ENCODE data around the gene TBCD.

The TBCD gene

DNA sequence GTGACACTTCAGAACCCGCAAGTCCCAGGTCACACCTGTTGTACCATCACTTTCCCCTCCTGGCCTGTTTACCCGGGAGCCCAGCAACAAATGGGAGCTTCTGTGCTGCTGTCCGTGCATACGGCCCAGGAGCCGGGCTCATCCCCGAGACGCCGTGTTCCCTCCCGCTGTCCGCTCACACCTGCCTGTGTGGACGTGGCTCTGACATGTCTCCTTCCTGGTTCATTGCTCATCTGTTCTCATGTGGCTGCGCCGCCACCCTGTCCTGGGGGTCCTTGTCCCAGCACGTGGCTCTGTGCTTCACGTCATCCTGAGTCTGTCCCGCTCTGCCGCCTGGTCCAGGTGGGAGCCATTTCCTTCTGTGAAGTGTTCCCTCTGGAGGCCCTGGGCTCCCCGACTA, 37.9 kb downstream of the TBCD start:
- H3K4me3 ChIP-seq, result no peak overlapping the region
- H3K27ac ChIP-seq, result no peak overlapping the region
- peaks cover 38% of the 10 kb centered on the region for H3K4me1 ChIP-seq
- peaks cover 85% of the 10 kb centered on the region for H4K20me1 ChIP-seq
- no peaks in the 10 kb centered on the region for H3K9me3 ChIP-seq
- TF ChIP-seq Cebpa-rat (IDR thresholded peaks at IDR 0.05), result no peak
- H3K27me3 ChIP-seq, result no peaks in the 10 kb centered on the region
- peaks cover 54% of the 10 kb centered on the region for H3K36me3 ChIP-seq
- no peak overlapping the region for H3K9ac ChIP-seq
- no peak overlapping the region for H3K4me2 ChIP-seq

DNA sequence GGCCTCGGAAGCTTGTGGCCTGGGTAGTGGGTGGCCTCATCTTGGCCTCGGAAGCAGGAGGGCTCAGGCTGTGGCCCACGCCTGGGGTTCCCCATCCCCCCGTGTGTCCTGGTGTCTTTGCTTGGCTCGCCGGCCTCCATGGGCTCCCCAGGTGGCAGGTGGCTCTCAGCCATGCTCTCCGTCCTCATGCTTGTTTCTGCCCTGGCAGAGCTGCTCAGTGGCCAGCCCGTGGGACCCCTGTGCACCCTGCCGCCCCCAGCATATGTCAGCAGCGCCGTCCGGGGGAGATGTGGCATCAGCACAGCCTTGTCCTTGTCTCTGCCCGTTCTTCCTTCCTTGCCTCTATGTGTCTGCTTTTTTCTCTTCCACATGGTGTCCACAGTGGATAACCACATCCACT, 38.5 kb downstream of the TBCD start:
- peaks cover 90% of the 10 kb centered on the region for H4K20me1 ChIP-seq
- peaks cover 59% of the 10 kb centered on the region for H3K36me3 ChIP-seq
- no peak overlapping the region for H3K4me2 ChIP-seq
- H3K4me1 ChIP-seq, result peaks cover 38% of the 10 kb centered on the region
- H3K9me3 ChIP-seq, result no peaks in the 10 kb centered on the region
- no peak overlapping the region for H3K27ac ChIP-seq
- H3K4me3 ChIP-seq, result no peak overlapping the region
- H3K9ac ChIP-seq, result no peak overlapping the region
- no peak for TF ChIP-seq Cebpa-rat (IDR thresholded peaks at IDR 0.05)
- no peaks in the 10 kb centered on the region for H3K27me3 ChIP-seq

GRCh38 chr17:82791532-82791931, 39.7 kb downstream of the TBCD start:
- Histone ChIP-seq H3K27ac (no peak overlapping the region), H4K20me1 (peaks cover 91% of the 10 kb centered on the region), H3K27me3 (no peaks in the 10 kb centered on the region), H3K4me3 (no peak overlapping the region), H3K36me3 (peaks cover 65% of the 10 kb centered on the region), H3K9me3 (no peaks in the 10 kb centered on the region), H3K4me1 (peaks cover 28% of the 10 kb centered on the region), H3K4me2 (no peak overlapping the region), H3K9ac (no peak overlapping the region)
- TF ChIP-seq Cebpa-rat (IDR thresholded peaks at IDR 0.05), result no peak

DNA sequence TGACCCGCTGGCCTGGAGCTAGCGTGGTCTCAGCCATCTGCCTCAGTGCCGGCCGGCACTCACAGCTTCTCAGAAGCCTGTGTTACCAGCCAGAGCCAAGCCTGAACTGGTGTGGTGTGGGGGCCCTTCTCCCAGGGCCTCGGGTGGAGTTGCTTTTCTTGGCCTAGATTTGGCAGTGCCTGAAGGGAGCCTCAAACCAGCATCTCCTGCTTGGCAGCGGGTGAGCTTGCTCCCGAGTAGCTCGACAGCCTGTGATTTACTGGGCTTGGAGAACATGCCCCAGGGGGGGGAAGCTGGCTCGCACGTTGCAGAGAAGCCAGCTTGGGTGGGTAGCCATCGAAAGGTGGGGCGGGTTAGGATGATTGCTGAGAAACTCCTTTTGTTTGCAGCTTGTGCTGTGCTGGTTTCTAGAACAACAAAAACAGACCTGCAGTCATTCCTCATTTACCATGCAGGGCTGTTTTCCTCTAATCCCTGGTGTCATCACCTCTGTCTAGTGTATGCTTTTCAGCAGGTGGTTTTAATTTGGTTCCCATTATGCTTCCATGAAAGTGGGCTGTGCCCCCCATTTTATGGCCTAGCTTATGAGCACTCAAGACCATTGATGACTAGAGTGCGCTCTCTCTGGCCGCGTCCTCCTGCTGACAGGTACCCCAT, 42.2 kb downstream of the TBCD start:
- Histone ChIP-seq H3K4me1 (peaks cover 3% of the 10 kb centered on the region; the same call in 1 of the 2 replicates), H3K36me3 (peaks cover 82% of the 10 kb centered on the region)

GRCh38 chr17:82794781-82795482, 43.1 kb downstream of the TBCD start:
- Histone ChIP-seq H3K4me1 (no peaks in the 10 kb centered on the region), H3K36me3 (peaks cover 82% of the 10 kb centered on the region), H3K4me2 (no peak overlapping the region), H3K27ac (no peak overlapping the region), H3K4me3 (no peak overlapping the region), H3K27me3 (no peaks in the 10 kb centered on the region), H3K9ac (no peak overlapping the region), H3K9me3 (no peaks in the 10 kb centered on the region), H4K20me1 (peaks cover 69% of the 10 kb centered on the region)
- no peak for TF ChIP-seq Cebpa-rat (IDR thresholded peaks at IDR 0.05)

More for the DNA sequence above, 42.2 kb downstream of the TBCD start:
- no peak for TF ChIP-seq Cebpa-rat (IDR thresholded peaks at IDR 0.05)
- Histone ChIP-seq H3K4me3 (no peak overlapping the region), H3K27me3 (no peaks in the 10 kb centered on the region), H3K9ac (no peak overlapping the region), H4K20me1 (peaks cover 77% of the 10 kb centered on the region), H3K9me3 (no peaks in the 10 kb centered on the region), H3K4me2 (no peak overlapping the region), H3K27ac (no peak overlapping the region)

DNA sequence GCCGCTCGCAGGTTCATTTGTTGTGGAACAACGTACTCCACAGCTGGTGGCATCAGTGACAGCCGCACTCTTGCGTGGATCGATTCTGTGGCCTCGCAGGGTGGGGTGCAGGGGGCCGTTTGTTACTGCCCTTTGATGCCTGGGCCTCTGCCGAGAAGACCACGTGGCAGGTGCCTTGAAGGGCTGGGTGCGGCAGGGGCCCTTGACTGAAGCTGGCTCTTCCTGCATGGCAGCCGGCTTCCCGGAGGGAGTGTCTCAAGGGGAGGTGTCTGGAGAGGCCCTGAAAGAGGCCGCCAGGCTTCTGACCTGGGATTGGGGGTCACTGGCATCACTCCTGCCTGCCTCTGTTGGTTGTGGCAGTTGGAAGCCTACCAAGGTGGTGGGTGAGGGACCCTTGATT, 43.8 kb downstream of the TBCD start:
- Histone ChIP-seq H3K27ac (no peak overlapping the region), H3K4me3 (no peak overlapping the region), H3K4me2 (no peak overlapping the region), H3K27me3 (no peaks in the 10 kb centered on the region), H3K9ac (no peak overlapping the region), H3K9me3 (no peaks in the 10 kb centered on the region; the same call in 1 of the 2 replicates), H3K4me1 (no peaks in the 10 kb centered on the region), H3K36me3 (peaks cover 82% of the 10 kb centered on the region), H4K20me1 (peaks cover 62% of the 10 kb centered on the region)
- TF ChIP-seq Cebpa-rat (IDR thresholded peaks at IDR 0.05), result no peak

DNA sequence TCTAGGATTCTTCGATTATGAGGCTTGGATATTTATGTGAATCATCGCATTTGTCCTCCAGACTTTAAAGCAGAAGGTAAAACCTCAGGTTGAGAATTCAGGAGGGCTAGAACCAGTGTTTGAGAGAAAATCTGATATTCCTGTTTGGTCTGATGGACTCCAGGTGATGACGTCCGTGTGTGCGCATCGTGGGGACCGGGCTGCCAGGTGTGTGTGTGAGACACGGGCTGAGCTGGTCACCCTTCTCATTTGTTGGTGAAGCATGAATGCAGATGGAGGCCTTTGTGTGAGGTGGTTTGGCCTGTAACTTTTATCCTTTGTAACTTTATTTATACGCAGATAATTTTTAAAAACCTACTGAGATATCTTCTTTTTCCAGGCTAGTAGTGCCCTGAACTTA, 45.2 kb downstream of the TBCD start:
- H3K27ac ChIP-seq, result no peak overlapping the region
- H3K27me3 ChIP-seq, result no peaks in the 10 kb centered on the region
- no peaks in the 10 kb centered on the region for H3K4me1 ChIP-seq
- no peak overlapping the region for H3K9ac ChIP-seq
- peaks cover 10% of the 10 kb centered on the region for H3K9me3 ChIP-seq
- no peak overlapping the region for H3K4me2 ChIP-seq
- H3K36me3 ChIP-seq, result peaks cover 82% of the 10 kb centered on the region
- no peak for TF ChIP-seq Cebpa-rat (IDR thresholded peaks at IDR 0.05)
- no peak overlapping the region for H3K4me3 ChIP-seq
- peaks cover 62% of the 10 kb centered on the region for H4K20me1 ChIP-seq

DNA sequence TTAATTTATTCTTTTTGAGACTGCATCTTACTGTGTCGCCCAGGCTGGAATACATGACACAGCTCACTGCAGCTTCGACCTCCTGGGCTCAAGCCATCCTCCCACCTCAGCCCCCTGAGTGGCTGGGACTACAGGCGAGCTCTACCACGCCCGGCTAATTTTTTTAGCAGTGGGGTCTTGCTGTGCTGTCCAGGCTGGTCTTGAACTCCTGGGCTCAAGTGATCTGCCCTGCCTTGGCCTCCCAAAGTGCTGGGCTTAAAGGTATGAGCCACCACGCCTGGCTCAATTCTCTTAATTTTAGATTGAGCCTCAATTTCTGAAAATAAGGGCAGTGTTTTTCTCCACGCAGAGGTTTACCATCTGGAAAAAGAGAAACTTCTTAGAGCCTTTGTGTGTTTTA, 46.9 kb downstream of the TBCD start:
- Histone ChIP-seq H3K27ac (no peak overlapping the region), H3K4me2 (no peak overlapping the region), H3K4me3 (no peak overlapping the region), H3K36me3 (peaks cover 75% of the 10 kb centered on the region), H3K27me3 (no peaks in the 10 kb centered on the region), H3K9ac (no peak overlapping the region), H3K4me1 (0 out of 2 replicates have a peak, but pooled peaks cover 6% of the 10 kb centered on the region), H4K20me1 (peaks cover 63% of the 10 kb centered on the region), H3K9me3 (peaks cover 10% of the 10 kb centered on the region)
- no peak for TF ChIP-seq Cebpa-rat (IDR thresholded peaks at IDR 0.05)

DNA sequence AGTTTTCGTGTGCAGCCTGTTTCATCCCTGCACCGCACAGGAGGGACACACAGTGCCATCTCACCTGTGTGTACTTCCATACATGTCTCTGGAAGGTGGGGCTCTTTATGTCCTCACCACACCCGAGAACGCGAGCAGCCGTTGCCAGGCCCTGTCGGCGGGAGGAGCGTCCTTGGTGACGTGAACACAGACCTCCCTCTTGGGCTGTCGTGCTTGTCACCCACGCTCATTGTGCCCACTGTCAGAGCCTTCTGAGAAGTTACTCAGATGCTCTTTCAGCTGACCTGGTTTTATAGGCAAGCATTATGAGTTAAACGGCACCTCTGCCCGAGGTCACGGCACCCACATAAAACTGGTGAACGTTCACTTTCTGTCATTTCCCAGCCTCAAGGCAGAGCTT, 47.7 kb downstream of the TBCD start:
- H3K36me3 ChIP-seq, result peaks cover 73% of the 10 kb centered on the region
- H3K4me2 ChIP-seq, result no peak overlapping the region
- no peak overlapping the region for H3K9ac ChIP-seq
- no peak overlapping the region for H3K27ac ChIP-seq
- H3K4me1 ChIP-seq, result 0 out of 2 replicates have a peak, but pooled peaks cover 6% of the 10 kb centered on the region
- H3K4me3 ChIP-seq, result no peak overlapping the region
- H3K27me3 ChIP-seq, result no peaks in the 10 kb centered on the region
- TF ChIP-seq Cebpa-rat (IDR thresholded peaks at IDR 0.05), result no peak
- peaks cover 10% of the 10 kb centered on the region for H3K9me3 ChIP-seq
- peaks cover 60% of the 10 kb centered on the region for H4K20me1 ChIP-seq

DNA sequence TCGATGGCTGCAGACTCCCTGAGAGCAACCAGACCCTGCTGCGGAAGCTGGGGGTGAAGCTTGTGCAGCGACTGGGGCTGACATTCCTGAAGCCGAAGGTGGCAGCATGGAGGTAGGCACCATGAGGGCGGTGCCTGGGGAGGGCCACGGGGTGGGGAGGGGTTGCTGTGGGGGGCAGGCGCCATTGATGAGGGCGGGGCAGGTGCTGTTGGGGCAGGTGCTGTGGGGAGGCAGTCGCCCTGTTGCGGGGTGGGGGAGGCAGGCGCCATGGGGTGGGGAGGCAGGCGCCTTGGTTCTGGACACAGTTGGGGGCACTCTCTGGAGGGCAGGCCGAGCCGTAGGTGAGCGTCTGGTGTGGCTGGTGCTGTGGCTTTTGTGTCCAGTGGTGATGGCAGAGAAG, 49.0 kb downstream of the TBCD start:
- Histone ChIP-seq H4K20me1 (peaks cover 60% of the 10 kb centered on the region), H3K27ac (no peak overlapping the region), H3K4me1 (0 out of 2 replicates have a peak, but pooled peaks cover 6% of the 10 kb centered on the region), H3K36me3 (peaks cover 73% of the 10 kb centered on the region), H3K4me2 (no peak overlapping the region), H3K9ac (no peak overlapping the region), H3K27me3 (no peaks in the 10 kb centered on the region), H3K4me3 (no peak overlapping the region), H3K9me3 (peaks cover 10% of the 10 kb centered on the region)
- no peak for TF ChIP-seq Cebpa-rat (IDR thresholded peaks at IDR 0.05)
